Skeletal muscle tissue (tissue), 4 donors: ENCODE measurements around the gene NFE2L3. TPM values are rescaled to one million over a fixed set of nuclear protein-coding genes. Genes with fewer than 3 reads are reported as not detected.
"Not testable (repeated sequence)": the region's sequence is repeated elsewhere in the genome, so short reads cannot be mapped to it uniquely, and the experiment has no call there.

Experiments
- H3K27ac ChIP-seq: one replicate; pipeline ENCODE4 v1.7.0; 2013; ENCODE audit warnings: mild to moderate bottlenecking, low read depth, low read length, inconsistent platforms
- H3K27me3 ChIP-seq, 3 donors: one replicate each; pipeline ENCODE4 v1.7.0; 2013; ENCODE audit warnings: low read length in 3 of 3; ENCODE audit not compliant: control insufficient read depth in 3 of 3, insufficient read depth in 3 of 3
- H3K36me3 ChIP-seq, 3 donors: one replicate each; pipeline ENCODE4 v1.7.0; 2013; ENCODE audit warnings: low read length in 3 of 3; ENCODE audit not compliant: control insufficient read depth in 3 of 3, insufficient read depth in 3 of 3
- H3K4me1 ChIP-seq, 3 donors: one replicate each; pipeline ENCODE4 v1.7.0; 2013; ENCODE audit warnings: low read length in 3 of 3, mild to moderate bottlenecking in 3 of 3; ENCODE audit not compliant: control insufficient read depth in 3 of 3, insufficient read depth in 3 of 3
- H3K4me3 ChIP-seq, 3 donors: one replicate each; pipeline ENCODE4 v1.7.0; 2013; ENCODE audit warnings: low read length in 3 of 3
- H3K9ac ChIP-seq, 3 donors: one replicate each; pipeline ENCODE4 v1.7.0; 2013; ENCODE audit warnings: low read length in 3 of 3, mild to moderate bottlenecking in 3 of 3, moderate library complexity in 2 of 3, low read depth in 1 of 3
- H3K9me3 ChIP-seq, 3 donors: one replicate each; pipeline ENCODE4 v1.7.0; 2013; ENCODE audit warnings: low read length in 3 of 3; ENCODE audit not compliant: control insufficient read depth in 3 of 3
- total RNA-seq: library from RNA; depleted of rRNA; stranded (reverse); fragments of >200 nt; gene quantifications from one replicate; pipeline ENCODE4 v1.2.3, GENCODE V29; 2014
- donor health status: Osteomylitis.

NFE2L3 gene
- total RNA-seq, 1 donor from 2014 or later: under 0.01 TPM

DNA sequence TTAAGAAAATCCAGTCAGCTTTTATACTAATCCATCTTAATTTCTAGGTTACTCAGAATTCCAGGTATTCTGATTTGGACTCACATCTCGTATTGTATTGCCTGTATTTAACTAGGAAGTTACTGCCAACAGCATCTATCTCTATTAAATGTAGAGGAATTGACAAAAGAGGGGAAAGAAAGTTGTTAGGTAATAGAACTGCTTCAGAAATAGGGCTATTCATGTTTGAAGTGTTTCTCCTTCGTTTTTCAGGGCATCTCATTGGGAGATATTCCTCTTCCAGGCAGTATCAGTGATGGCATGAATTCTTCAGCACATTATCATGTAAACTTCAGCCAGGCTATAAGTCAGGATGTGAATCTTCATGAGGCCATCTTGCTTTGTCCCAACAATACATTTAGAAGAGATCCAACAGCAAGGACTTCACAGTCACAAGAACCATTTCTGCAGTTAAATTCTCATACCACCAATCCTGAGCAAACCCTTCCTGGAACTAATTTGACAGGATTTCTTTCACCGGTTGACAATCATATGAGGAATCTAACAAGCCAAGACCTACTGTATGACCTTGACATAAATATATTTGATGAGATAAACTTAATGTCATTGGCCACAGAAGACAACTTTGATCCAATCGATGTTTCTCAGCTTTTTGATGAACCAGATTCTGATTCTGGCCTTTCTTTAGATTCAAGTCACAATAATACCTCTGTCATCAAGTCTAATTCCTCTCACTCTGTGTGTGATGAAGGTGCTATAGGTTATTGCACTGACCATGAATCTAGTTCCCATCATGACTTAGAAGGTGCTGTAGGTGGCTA, 32.5 kb downstream of the NFE2L3 start:
- H3K27me3 ChIP-seq, H3K9ac ChIP-seq, H3K4me3 ChIP-seq, H3K9me3 ChIP-seq: not testable (repeated sequence)
- peaks cover 15 to 25% (median 19%) of the 10 kb centered on the region in 3 donors for H3K4me1 ChIP-seq
- peak overlapping the region; percentile 8 for H3K27ac ChIP-seq
- H3K36me3 ChIP-seq: peaks cover 3 to 35% (median 18%) of the 10 kb centered on the region in 3 donors

DNA sequence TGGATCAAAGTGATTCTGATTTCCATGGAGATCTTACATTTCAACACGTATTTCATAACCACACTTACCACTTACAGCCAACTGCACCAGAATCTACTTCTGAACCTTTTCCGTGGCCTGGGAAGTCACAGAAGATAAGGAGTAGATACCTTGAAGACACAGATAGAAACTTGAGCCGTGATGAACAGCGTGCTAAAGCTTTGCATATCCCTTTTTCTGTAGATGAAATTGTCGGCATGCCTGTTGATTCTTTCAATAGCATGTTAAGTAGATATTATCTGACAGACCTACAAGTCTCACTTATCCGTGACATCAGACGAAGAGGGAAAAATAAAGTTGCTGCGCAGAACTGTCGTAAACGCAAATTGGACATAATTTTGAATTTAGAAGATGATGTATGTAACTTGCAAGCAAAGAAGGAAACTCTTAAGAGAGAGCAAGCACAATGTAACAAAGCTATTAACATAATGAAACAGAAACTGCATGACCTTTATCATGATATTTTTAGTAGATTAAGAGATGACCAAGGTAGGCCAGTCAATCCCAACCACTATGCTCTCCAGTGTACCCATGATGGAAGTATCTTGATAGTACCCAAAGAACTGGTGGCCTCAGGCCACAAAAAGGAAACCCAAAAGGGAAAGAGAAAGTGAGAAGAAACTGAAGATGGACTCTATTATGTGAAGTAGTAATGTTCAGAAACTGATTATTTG, 33.3 kb downstream of the NFE2L3 start:
- H3K4me3 ChIP-seq: no peak overlapping the region
- H3K27ac ChIP-seq: no peak overlapping the region
- H3K9me3 ChIP-seq: no peaks in the 10 kb centered on the region
- H3K9ac ChIP-seq: no peak overlapping the region
- H3K27me3 ChIP-seq: no peaks in the 10 kb centered on the region
- H3K36me3 ChIP-seq: peaks cover 6 to 41% (median 24%) of the 10 kb centered on the region in 3 donors
- peaks cover 15 to 25% (median 19%) of the 10 kb centered on the region in 3 donors for H3K4me1 ChIP-seq

DNA sequence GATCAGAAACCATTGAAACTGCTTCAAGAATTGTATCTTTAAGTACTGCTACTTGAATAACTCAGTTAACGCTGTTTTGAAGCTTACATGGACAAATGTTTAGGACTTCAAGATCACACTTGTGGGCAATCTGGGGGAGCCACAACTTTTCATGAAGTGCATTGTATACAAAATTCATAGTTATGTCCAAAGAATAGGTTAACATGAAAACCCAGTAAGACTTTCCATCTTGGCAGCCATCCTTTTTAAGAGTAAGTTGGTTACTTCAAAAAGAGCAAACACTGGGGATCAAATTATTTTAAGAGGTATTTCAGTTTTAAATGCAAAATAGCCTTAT, 33.8 kb downstream of the NFE2L3 start:
- peaks cover 9 to 46% (median 30%) of the 10 kb centered on the region in 3 donors for H3K36me3 ChIP-seq
- H3K9me3 ChIP-seq: no peaks in the 10 kb centered on the region
- H3K9ac ChIP-seq: no peak overlapping the region
- no peaks in the 10 kb centered on the region for H3K27me3 ChIP-seq
- peaks cover 15 to 25% (median 19%) of the 10 kb centered on the region in 3 donors for H3K4me1 ChIP-seq
- H3K27ac ChIP-seq: no peak overlapping the region
- no peak overlapping the region for H3K4me3 ChIP-seq

DNA sequence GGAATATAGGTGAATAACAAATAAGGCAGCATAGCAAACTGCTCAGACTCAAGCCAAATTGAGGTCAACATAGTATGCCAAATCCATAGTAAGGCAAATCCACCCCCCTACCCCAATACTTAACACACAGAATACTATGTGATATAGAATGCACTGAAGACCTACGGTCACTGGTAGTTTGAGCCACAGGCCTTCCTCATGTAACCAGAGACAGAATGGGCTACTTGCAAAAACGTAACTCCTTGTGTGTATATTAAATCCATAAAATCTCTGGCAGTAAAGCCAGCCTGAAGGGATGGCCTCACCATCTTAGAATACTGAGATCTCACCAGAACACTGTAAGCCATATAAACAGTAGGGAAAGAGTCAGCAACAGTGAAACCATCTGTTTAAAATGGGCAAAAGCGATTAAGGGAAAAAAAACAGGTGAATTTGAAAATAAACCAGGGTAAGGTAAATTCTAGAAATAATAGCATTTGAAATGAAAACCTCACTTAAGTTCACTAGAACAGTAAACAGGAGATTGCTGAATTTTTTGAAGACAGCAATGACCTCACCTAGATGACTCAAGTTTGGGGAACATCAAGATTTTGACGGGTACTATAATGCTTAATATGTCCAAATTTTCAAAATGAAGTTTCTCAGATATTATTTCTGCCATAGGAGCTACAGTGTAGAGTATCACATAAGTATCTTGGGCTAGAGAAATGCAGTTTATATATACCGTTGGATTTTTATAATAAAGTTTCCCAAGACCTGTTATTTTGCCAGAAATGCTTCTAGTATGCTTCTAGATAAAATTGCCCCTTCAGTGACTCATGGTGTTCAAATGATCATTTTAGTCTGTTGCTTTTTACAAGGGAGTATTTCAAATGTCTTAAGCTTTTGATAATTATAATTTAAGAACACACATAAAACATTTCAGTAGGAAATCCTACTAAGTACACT, 34.6 kb downstream of the NFE2L3 start:
- H3K9ac ChIP-seq: no peak overlapping the region
- peaks cover 15 to 25% (median 19%) of the 10 kb centered on the region in 3 donors for H3K4me1 ChIP-seq
- no peaks in the 10 kb centered on the region for H3K27me3 ChIP-seq
- H3K36me3 ChIP-seq: peaks cover 14 to 53% (median 38%) of the 10 kb centered on the region in 3 donors
- no peak overlapping the region for H3K27ac ChIP-seq
- H3K4me3 ChIP-seq: no peak overlapping the region
- no peaks in the 10 kb centered on the region for H3K9me3 ChIP-seq

DNA sequence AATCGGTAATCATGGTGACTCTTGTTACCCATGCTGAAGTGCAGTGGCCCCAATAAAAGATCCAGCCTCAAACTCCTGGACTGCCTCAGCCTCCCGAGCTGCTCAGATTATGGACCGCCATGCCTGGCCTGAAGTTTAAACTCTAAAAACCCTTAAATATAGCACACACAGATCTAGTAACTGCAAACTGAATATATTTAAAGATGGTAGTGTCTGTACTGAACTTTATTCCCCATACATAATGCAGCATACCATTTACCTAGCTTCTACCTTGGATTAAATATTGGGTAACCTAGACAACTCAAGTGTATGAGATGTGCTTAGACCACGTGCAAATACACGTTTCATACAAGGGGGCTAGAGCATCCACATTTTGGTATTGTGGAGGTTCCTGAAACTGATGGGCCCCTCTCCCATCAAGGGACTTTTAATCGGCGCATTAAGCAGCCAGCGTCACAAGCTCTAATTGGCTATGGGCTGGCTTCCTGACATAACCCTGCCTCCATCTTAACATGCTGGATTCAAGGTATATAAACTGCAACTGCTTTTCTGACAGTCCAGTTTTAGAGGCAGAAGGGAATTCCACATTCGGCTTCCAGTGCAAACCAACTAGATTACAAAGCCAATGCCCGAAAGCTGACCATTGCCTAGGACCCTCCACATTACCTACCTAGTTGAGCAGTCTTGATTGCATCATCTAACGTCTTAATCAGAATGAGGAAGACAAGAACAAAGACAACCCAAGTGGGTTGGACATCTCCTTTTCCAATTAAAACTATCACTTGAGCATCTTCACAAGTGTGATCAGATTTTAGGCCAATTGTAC, 35.6 kb downstream of the NFE2L3 start:
- Histone ChIP-seq H3K9ac (no peak overlapping the region), H3K27ac (no peak overlapping the region), H3K27me3 (no peaks in the 10 kb centered on the region), H3K9me3 (no peaks in the 10 kb centered on the region), H3K36me3 (peaks cover 22 to 61% (median 47%) of the 10 kb centered on the region in 3 donors), H3K4me1 (peaks cover 11 to 23% (median 16%) of the 10 kb centered on the region in 3 donors), H3K4me3 (no peak overlapping the region)

DNA sequence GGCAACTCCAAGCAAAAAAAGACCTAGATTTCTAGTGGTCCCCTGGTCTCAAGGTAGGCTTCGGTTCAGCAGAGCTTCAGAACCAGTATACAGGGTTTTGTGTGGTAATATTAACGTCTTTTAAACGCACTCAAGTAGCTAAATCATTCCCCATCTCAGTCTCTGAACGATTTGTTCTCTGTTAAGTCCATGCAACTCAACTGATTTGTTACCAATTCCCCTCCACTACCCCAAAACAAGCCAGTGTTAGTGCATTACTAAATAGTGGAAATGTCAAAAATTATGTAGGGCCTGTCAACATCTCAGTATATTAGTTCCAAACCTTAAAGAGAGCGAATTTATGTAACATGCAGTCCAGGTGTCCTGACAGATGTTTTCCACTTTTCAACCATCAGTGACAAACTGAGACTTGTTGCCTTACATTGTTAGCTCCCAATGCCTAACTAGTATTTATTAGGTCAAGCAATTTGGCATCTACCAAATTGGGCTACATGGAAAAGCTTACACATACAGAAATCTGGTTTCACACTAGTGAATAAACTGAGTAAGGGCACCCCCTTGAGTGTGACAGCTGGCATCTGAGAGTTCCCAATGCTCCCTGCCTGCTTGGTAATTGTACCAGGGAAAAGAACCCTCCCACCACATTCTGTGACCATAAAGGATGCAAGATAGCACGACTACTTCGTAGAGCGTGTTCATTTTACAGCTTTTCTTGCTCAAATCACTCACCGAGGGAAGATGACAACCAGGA, 36.4 kb downstream of the NFE2L3 start:
- H3K27me3 ChIP-seq: no peaks in the 10 kb centered on the region
- peaks cover 5 to 21% (median 8%) of the 10 kb centered on the region in 3 donors for H3K4me1 ChIP-seq
- no peak overlapping the region for H3K4me3 ChIP-seq
- H3K36me3 ChIP-seq: peaks cover 29 to 69% (median 55%) of the 10 kb centered on the region in 3 donors
- no peak overlapping the region for H3K27ac ChIP-seq
- no peak overlapping the region for H3K9ac ChIP-seq
- no peaks in the 10 kb centered on the region for H3K9me3 ChIP-seq

DNA sequence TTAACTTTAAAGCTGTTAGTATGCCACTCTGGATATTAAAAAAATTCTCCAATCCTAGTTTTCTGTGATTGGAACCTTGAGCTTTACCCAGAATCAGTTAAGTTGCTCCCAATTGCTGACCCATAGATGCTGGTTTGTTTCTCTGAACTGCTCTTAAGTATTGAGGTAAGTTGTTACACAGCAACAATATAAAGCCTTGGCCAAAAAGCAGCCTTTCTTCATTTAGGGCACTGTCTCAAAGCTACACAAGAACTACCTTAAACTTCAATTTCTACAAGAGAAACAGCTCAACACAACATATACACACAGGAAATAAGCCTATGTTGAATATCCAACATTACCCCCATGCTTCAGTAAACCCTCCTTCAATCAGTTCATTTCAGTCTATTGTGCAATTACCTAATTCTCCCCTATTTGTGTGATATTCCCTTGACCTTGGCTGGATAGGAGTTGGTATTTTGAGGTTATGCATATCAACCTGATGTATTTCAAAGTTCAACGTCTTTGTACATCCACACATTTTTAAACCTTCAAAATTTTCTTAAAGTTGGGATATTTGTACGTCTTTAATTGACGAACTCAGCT, 37.1 kb downstream of the NFE2L3 start:
- peaks cover 6 to 21% (median 6%) of the 10 kb centered on the region in 3 donors for H3K4me1 ChIP-seq
- H3K9me3 ChIP-seq: no peaks in the 10 kb centered on the region
- H3K27ac ChIP-seq: no peak overlapping the region
- H3K27me3 ChIP-seq: no peaks in the 10 kb centered on the region
- H3K36me3 ChIP-seq: peaks cover 34 to 75% (median 61%) of the 10 kb centered on the region in 3 donors
- no peak overlapping the region for H3K4me3 ChIP-seq
- H3K9ac ChIP-seq: no peak overlapping the region

DNA sequence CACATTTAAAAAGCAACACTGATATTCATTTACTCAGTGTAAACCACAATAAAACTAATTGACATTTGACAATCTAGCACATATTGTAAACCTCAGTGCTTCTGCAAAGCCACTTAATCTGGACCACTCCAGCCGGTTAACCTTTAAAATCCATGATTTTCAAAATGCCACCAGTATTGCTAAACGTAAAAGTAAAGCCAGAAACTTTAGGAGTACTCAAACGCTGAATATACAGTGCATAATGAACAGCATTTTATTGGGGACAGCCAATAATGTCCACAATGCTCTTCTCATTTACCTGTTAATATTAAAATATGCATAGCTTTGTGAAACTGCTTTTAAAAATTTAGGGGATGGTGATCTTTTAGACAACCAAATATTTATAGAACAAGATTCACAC, 37.7 kb downstream of the NFE2L3 start:
- Histone ChIP-seq H3K36me3 (peaks cover 34 to 78% (median 66%) of the 10 kb centered on the region in 3 donors), H3K4me1 (peaks cover 7 to 23% (median 11%) of the 10 kb centered on the region in 3 donors), H3K9ac (no peak overlapping the region), H3K27ac (no peak overlapping the region), H3K27me3 (no peaks in the 10 kb centered on the region), H3K9me3 (no peaks in the 10 kb centered on the region), H3K4me3 (no peak overlapping the region)
